GM21528 (cell line): Measurements from ENCODE around the gene CYP2E1.
A peak's percentile ranks its signal among the peaks of the same experiment; 100 is the strongest.
"Not testable (repeated sequence)": the region's sequence is repeated elsewhere in the genome, so short reads cannot be mapped to it uniquely, and the experiment has no call there.

ENCODE experiments used
- ATAC-seq: cut with Tn5 transposase; IDR thresholded peaks from one replicate; pipeline ENCODE4 v1.9.1; 2021; ENCODE audit warnings: mild to moderate bottlenecking, moderate library complexity; ENCODE audit not compliant: unreplicated experiment, low FRiP score

CYP2E1 gene

DNA sequence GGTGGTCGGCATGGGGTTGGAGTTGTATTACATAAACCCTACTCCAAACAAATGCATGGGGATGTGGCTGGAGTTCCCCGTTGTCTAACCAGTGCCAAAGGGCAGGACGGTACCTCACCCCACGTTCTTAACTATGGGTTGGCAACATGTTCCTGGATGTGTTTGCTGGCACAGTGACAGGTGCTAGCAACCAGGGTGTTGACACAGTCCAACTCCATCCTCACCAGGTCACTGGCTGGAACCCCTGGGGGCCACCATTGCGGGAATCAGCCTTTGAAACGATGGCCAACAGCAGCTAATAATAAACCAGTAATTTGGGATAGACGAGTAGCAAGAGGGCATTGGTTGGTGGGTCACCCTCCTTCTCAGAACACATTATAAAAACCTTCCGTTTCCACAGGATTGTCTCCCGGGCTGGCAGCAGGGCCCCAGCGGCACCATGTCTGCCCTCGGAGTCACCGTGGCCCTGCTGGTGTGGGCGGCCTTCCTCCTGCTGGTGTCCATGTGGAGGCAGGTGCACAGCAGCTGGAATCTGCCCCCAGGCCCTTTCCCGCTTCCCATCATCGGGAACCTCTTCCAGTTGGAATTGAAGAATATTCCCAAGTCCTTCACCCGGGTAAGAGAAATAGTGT lies at the start of gene CYP2E1:
Gene CYP2E1 (plus strand): TSS at position 407 of the 632 bp plus-strand sequence. CDS start 33 bp downstream, at position 440.
- no peak for ATAC-seq

DNA sequence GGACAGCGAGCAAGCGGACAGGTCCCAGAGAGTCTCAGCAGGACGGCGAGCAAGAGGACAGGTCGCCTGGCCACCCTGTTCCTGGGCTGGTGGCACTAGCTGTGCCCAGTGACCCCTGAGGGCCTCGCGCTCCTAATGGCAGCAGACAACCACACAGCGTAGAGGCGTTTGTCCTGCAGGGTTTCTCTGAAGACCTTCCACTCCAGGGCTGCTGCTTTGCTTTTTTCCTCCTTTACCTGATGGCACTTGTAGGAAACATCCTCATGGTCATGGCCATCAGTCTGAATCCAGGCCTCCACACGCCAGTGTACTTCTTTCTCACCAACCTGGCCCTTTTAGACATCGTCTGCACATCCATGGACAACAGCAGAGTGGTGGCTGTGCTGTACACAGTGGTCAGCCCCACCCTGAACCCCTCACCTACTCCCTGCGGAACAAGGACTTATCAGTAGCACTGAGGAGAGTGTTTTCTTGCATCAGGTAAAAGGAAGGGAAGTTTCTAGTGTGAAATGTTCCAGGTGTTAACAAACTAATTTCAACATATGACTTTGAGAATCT lies 46.0 kb upstream of the CYP2E1 start:
- ATAC-seq = no peak

DNA sequence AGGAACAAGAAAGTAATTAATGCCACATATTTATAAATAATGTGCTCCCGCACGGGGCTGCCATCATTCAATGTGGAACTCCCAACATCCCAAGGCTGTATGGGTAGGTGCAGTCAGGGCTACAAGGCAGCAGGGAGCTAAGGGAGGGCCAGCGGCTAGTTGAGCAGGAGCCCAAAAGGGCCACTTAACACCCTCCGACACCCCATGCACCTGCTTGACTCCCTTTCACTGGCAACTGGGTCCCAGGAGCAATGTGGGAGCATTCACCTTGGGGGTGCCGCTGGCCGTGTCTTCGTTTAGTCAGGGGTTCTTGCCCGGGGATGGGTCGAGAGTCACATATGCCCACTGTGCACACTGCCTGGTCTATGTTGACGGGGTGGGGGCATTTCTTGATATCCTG lies 45.5 kb upstream of the CYP2E1 start:
- no peak for ATAC-seq

DNA sequence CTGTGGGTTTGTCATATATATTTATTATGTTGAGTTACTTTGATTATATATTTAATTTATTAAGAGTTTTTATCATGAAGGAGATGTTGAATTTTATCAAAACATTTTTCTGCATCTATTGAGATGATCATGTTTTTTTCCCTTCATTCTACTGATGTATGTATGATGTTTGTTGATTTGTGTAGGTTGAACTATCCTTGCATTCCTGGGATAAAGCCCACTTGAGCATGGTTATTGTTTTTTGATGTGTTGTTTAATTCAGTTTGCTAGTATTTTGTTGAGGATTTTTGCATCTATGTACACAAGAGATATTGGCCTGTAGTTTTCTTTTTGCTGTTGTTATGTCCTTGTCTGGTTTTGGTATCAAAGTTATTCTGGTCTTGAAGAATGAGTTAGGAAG lies 42.3 kb upstream of the CYP2E1 start:
- no peak for ATAC-seq

DNA sequence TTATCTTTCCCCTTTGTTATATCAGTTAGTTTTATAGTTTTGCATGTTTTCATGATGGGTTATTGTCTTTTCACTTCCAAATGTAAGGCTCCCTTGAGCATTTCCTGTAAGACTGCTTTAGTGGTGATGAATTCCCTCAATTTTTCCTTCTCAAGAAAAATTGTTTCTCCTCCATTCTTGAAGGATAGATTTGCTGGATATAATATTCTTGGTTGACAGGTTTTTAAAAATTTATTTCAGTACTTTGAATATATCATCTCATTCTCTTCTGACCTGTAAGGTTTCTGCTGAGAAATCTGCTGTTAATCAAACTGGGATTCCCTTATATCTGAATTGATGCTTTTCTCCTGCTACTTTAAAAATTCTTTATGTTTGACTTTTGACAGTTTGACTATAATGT lies 40.1 kb upstream of the CYP2E1 start:
- no peak for ATAC-seq

DNA sequence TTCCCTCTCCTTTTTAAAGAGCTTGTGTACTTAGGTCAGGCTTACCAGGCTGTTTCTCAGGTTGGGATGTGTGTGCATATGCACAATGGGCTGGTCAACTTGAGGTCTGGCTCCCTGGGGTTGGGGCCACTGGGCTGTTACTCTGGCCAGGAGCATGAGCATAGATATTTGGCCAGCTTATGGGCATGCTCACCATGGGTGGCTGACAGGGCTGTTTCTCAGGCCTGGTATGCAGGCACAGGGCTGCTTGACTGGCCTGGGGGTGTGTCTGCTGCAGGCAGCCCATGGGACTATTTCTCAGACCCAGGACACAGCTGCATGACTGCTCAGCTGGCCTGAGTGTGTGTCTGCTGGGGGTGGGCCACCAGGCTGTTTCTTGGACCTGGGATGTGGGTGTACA lies 38.8 kb upstream of the CYP2E1 start:
- ATAC-seq = no peak

DNA sequence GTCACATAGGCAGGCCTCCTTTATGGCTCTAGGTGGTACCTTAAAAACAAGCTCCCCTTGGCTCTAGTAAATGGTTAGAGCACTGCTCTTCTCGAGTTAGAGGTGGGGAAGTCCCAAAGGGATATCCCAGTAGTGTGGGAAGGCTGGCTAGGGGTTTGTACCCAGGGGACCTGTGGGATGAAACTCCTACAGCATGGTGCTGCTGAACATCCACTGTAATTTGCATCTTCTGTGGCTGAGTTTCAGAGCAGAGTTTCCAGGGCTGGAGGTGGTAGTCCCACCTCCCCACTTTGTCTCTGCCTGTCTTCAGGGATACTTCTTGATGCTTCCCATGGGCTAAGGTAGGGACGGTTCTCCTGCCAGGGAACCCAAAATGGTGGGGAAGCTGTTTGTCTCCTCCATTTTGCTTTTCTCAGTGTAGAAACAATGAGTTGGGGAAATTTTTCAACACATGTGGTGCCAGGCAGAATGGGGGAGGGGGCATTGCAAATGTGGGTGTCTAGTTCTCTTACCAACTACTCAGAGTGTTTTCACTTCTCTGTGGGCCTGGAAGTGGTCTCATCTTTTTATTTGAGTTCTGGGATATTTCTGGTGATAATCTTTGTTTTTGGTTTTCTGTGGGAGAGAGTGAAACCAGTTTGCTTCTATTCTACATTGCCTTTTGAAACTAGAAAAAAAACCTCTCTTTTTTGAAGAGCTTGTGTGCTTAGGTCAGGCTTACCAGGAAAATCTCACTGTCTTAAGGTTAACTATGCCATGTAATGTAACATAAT lies 37.2 kb upstream of the CYP2E1 start:
- ATAC-seq = peak; percentile 68

DNA sequence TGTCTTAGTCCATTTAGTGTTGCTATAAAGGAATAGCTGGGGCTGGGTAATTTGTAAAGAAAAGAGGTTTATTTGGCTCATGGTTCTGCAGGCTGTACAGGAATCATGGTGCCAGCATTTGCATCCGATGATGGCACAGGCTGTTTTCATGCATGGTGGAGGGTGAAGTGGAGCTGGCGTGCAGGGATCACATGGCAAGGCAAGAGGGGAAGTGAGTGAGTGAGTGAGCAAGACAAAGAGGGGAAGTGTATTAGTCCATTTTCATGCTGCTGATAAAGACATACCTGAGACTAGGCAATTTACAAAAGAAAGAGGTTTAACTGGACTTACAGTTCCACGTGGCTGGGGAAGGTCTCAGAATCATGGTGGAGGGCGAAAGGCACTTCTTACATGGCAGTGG lies 33.6 kb upstream of the CYP2E1 start:
- ATAC-seq = not testable (repeated sequence)

DNA sequence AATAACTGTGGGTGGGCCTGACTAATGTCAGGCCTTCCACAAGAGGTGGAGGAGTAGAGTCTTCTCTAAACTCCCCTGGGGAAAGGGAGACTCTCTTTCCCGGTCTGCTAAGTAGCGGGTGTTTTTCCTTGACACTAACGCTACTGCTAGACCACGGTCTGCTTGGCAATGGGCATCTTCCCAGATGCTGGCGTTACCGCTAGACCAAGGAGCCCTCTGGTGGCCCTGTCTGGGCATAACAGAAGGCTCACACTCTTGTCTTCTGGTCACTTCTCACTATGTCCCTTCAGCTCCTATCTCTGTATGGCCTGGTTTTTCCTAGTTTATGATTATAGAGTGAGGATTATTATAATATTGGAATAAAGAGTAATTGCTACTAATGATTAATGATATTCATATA lies 29.8 kb upstream of the CYP2E1 start:
- not testable (repeated sequence) for ATAC-seq

DNA sequence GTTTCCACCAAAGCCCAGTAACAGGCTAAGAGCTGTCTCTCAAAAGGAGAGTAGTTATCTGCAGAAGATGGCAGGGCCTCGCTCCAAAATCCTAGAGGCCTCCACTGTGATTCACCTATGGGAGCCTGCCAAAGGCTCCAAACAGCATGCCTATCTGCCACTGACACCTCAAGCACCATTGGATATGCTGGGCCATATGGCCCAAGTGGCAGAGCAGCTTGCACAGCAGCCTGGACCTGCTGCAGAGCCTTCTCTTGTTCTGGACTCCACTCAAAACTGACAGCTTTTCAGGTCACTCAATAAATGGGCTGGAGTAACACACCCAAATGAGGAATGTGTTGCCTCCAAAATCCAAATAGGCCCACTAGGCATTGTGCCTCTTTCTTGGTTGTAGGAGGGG lies 28.0 kb upstream of the CYP2E1 start:
- not testable (repeated sequence) for ATAC-seq

DNA sequence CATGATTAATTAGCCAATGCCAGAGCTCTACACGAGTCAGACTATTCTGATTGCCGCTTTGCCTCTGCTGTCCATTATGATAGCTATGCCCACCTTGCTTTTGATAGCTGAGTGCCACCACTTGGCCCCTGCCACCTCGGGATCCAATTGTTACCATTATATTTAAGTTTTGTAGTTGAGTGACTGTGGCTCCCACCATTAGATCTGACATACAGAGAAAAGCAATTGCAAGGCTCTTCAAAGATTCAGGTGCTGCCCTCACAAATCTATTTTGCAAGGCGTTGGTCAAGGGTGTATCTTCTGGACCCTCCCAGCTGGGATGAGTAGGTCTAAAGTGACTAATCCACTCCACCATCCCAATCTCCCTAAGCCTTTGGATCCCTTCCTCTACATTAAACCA lies 26.3 kb upstream of the CYP2E1 start:
- not testable (repeated sequence) for ATAC-seq

DNA sequence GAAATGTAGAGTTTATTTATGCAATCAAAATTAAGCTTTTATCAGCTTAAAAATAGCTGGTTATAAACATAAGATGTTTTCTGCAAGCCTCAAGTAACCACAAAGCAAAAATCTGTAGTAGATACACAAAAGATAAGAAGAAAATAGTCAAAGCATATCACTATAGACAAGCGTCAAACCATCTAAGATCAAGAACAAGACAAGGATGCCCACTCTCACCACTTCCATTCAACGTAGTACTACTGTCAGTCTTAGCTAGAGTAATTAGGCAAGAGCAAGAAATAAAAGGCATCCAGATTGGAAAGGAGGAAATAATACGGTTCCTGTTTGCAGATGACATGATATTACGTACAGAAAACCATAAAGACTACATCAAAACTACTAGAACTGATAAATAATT lies 17.5 kb upstream of the CYP2E1 start:
- no peak for ATAC-seq

DNA sequence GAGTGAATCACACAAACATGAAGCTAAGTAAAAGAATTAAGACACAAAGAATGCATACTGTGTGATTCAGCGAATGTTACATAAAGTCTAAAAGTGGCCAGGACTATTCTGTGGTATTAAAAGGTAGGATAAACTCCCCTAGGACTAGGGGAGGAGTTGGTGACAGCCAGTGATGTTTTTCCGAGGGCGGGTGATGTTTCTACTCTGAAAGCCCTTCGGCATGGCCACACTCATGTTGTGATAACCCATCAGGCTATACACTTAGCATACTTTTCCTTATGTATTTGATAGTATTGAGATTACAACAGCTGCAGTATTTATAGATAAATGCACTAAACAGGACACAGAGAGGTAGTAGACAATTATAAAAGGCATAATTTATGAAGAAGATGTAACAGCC lies 15.8 kb upstream of the CYP2E1 start:
- no peak for ATAC-seq

DNA sequence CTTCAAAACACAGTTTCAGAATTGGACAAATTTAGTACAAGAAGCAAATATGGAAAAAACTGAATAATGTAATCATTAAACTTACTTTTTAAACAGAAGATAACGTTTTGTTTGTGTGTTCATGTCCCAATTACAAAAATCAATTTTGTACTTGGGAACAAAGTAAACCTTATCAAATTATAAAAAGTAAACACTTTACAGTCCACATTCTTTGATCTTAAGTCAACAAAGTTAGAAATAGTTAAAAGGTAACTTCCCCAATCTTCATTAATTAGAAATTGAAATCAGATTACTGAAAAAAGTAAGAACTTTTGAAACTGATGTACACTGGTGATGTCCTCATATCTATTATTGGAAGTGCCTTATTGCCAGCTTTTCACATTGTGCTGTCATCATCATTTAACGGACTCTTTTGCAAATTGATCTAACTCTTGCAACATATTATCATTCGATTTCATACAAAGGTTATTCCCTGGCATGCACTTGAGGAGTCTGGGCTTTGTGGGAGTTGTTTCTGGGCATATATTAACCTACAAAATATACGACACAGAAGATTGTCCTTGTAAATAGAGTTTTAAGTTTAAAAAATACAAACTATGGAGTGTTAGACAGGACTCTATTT lies 15.1 kb upstream of the CYP2E1 start:
- no peak for ATAC-seq

DNA sequence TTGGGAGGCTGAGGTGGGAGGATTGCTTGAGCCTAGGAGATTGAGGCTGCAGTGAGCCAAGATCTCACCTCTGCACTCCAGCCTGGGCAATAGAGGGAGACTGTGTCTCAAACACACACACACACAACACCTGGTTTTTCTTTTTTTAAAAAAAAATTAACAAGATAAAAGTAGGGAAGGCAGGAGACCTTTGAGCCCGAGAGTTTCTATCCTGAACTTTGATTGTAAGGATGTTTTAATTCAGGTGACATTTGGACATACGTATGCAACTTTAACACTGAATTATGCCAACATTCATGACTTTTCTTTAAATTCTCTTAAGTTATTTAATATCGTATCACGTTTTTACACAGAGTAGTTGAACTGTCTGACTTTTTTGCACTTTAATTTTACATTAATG lies 11.7 kb upstream of the CYP2E1 start:
- no peak for ATAC-seq

DNA sequence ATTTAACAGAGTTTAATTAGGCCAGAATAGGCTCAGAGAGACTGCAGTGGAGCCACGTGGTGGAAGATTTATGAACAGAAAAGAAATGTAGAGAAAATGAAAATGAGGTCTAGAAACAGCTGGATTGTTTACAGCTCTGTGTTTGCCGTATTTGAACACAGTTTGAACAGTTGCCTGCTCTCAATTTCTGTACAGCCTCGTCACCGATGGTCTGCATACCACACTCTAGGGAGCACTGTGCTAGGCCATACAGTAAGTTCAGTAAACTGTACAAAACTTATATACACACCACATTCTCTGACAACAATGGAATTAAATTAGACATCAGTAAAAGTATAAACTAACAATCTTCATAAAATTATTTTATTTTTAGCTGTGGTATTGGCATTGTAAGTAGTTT lies 11.1 kb upstream of the CYP2E1 start:
- ATAC-seq = no peak

DNA sequence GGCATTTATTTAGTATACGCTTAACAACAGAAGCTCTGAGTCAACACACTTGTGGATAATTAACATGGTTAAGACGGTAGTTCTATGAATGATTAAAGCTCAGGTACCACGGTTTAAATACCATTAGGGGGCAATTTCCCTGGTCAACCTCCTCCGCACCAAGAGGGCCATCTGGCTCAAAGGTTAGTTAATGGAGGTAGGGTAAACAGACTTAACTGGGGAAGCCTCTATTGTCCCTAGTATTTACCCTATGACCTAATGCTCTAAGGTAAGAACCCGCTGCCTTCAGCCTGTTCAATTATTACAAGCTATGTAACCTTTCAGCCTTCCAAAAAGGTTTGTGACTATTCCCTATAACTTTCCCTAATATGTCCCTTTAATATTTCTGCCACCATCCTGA lies 8.6 kb upstream of the CYP2E1 start:
- not testable (repeated sequence) for ATAC-seq

DNA sequence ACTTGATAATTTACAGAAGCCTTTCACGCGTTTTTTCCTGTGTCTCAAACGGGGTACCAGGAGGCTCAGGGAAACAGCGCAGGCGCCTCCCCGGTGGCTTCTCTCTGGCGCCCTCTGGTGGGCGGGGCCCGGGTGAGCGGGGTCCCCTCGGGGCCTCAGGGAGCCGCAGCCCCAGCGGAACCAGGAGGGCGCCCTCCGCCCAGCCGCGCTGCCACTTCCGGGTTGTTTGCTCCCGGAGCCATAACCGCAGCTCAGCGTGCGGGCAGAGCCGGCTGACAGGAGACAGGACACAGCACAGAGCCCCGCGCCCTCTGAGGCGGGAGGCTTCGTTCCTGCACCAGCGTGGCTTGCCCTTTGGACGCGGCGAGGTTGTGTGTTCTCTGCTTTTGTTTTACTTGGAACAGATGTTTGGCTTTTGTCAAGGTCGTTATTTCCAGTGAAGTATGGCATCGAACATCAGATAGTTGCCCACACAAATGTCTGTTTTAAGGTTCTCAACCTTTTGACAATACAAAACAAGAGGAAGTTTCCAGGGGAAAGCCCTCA lies 6.9 kb upstream of the CYP2E1 start:
- peak; percentile 95 for ATAC-seq

DNA sequence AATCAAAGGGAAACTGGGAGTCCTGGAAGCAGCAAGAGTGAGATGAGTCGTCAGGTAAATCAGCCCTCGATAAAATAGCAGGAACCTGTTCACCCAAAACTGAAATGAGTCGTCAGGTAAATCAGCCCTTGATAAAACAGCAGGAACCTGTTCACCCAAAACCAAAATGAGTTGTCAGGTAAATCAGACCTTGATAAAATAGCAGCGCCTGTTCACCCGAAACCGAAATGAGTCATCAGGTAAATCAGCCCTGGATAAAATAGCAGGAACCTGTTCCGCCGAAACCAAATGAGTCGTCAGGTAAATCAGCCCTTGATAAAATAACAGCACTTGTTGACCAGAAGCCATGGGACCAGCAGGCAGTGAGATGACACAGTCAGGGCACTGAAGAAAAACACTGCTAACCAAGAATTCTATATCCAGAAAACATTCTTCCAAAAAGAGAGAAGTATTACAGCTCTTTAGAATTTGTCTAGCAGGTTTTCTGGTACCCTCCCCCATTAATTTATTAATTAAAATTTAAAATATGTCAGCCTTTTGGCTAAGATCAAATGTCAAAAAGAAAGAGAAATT lies 3.4 kb upstream of the CYP2E1 start:
- ATAC-seq = no peak

DNA sequence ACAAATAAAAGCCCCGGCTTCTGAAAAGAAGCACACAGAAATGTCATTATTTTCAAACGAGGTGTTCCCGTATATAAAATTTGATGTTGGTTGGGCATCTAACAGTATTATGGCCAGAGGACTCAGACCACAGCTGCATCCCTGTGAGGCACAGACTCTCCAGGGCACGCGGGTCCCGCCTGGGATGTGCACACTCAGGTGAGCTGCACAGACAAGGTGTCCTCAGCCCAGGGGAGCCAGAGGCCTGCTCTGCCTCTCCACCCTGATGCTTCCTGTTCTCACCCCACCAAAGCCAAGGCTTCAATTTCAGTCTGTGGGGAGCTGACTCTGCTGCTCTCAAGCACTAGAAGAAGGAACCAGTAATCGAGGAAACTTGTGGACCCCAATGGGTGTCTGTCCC lies 1.7 kb upstream of the CYP2E1 start:
- ATAC-seq = no peak

DNA sequence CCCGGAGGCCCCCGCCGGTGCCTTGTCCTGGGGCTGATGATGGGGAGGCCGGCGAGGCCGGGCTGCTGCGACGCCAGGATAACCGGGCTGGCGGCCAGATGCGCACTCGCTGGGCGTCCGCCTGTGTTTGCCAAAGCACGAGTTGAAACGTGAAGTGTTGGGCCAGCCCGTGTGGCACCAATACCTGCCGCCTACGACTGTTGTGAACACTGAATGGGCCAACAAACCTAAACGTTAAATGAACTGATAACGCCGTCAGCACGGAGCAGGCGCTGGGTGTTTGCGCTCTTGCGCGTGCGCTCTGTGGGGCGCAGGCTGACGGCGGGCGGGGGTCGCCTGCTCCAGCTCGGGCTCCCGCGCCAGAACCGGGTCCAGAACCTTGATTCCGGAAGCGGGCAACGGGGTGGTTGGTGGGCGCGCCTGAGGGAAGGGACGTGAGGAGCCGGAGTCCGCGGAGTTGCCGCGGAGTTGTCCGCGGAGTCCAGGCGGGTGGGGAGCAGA lies 658 bp downstream of the CYP2E1 start:
- no peak for ATAC-seq
